Calu3 (cell line): ENCODE measurements around the gene UGT2B11. TPM values are rescaled to one million over a fixed set of nuclear protein-coding genes. Genes with fewer than 3 reads are reported as not detected.
"Not testable (repeated sequence)": the region's sequence is repeated elsewhere in the genome, so short reads cannot be mapped to it uniquely, and the experiment has no call there.

Source experiments
- BruUV-seq: library from RNA; stranded (reverse); fragments of 400-500 nt; replicated peaks from 2 replicates; lab custom pipeline; 2021; lab: Mats Ljungman, UMichigan
- CTCF ChIA-PET: fragments of 300-600 bp; sonication (Branson Sonifier 250); formaldehyde crosslinking; loops from one replicate; lab custom pipeline; 2022; ENCODE audit warnings: antibody characterized with exemption; lab: Charles Lee
- DNase-seq: peaks from one replicate; pipeline ENCODE4 v3.0.0; 2022
- H3K27ac Mint-ChIP-seq: one replicate; pipeline ENCODE4 v1.8.0; 2022; ENCODE audit warnings: mixed read lengths; ENCODE audit not compliant: unreplicated experiment
- H3K27me3 Mint-ChIP-seq: one replicate; pipeline ENCODE4 v1.8.0; 2022; ENCODE audit warnings: mixed read lengths; ENCODE audit not compliant: unreplicated experiment
- H3K36me3 Mint-ChIP-seq: one replicate; pipeline ENCODE4 v1.8.0; 2022; ENCODE audit warnings: mild to moderate bottlenecking, moderate library complexity, mixed read lengths; ENCODE audit not compliant: insufficient read depth, unreplicated experiment
- H3K4me1 Mint-ChIP-seq: one replicate; pipeline ENCODE4 v1.8.0; 2022; ENCODE audit warnings: mild to moderate bottlenecking, low read depth, mixed read lengths; ENCODE audit not compliant: unreplicated experiment
- H3K4me3 Mint-ChIP-seq: one replicate; pipeline ENCODE4 v1.8.0; 2022; ENCODE audit warnings: mild to moderate bottlenecking, low read depth, moderate library complexity, mixed read lengths; ENCODE audit not compliant: unreplicated experiment
- H3K9me3 Mint-ChIP-seq: one replicate; pipeline ENCODE4 v1.8.0; 2022; ENCODE audit warnings: low read depth, mixed read lengths; ENCODE audit not compliant: unreplicated experiment
- CTCF ChIP-seq: fragments of 200-600 bp; IDR thresholded peaks from one replicate; pipeline ENCODE4 v1.8.0; 2022; ENCODE audit warnings: antibody characterized with exemption; ENCODE audit not compliant: unreplicated experiment
- intact Hi-C: fragments of 100-400 bp; cut with micrococcal nuclease; formaldehyde crosslinking; loops from one replicate; pipeline ENCODE4 v1.10.0; 2022; ENCODE audit not compliant: unreplicated experiment
- total RNA-seq: library from RNA; stranded (reverse); gene quantifications from 2 replicates; pipeline ENCODE4 v1.2.3, GENCODE V29; 2022

The UGT2B11 gene
- total RNA-seq, 1 experiment from 2014 or later = not detected

GRCh38 chr4:69239557-69240168, 25.1 kb upstream of the UGT2B11 start:
- peaks cover 24% of the 10 kb centered on the region for H3K4me1 Mint-ChIP-seq
- CTCF ChIA-PET = interaction anchor here (1.1 kb wide), 1 partner anchor 60 kb away, joined by 4 read pairs; no protein-coding TSS in a partner anchor
- no peaks in the 10 kb centered on the region for H3K36me3 Mint-ChIP-seq
- intact Hi-C loops = no loop called here
- DNase-seq = peak; percentile 26
- BruUV-seq = no TSS peak
- no peak for TF ChIP-seq CTCF
- H3K27me3 Mint-ChIP-seq = no peaks in the 10 kb centered on the region
- H3K4me3 Mint-ChIP-seq = peak overlapping the region; percentile 43
- H3K9me3 Mint-ChIP-seq = peaks cover 4% of the 10 kb centered on the region
- peak overlapping the region; percentile 63 for H3K27ac Mint-ChIP-seq

GRCh38 chr4:69239092-69239491, 24.5 kb upstream of the UGT2B11 start:
- peak overlapping the region; percentile 63 for H3K27ac Mint-ChIP-seq
- CTCF ChIA-PET = no interaction called here
- no peaks in the 10 kb centered on the region for H3K36me3 Mint-ChIP-seq
- H3K4me1 Mint-ChIP-seq = peaks cover 24% of the 10 kb centered on the region
- no peaks in the 10 kb centered on the region for H3K27me3 Mint-ChIP-seq
- DNase-seq = no peak
- intact Hi-C loops = no loop called here
- TF ChIP-seq CTCF = no peak
- H3K9me3 Mint-ChIP-seq = peaks cover 5% of the 10 kb centered on the region
- BruUV-seq = no TSS peak
- no peak overlapping the region for H3K4me3 Mint-ChIP-seq

- Mint-ChIP-seq H3K27ac (no peak overlapping the region), H3K4me3 (no peak overlapping the region), H3K27me3 (no peaks in the 10 kb centered on the region), H3K9me3 (no peaks in the 10 kb centered on the region), H3K36me3 (no peaks in the 10 kb centered on the region), H3K4me1 (no peaks in the 10 kb centered on the region)
- intact Hi-C loops = no loop called here
- CTCF ChIA-PET = no interaction called here
- DNase-seq = no peak
- no TSS peak for BruUV-seq
- no peak for TF ChIP-seq CTCF
Observed at GRCh38 chr4:69224891-69225290, 10.3 kb upstream of the UGT2B11 start.

- H3K36me3 Mint-ChIP-seq, H3K9me3 Mint-ChIP-seq, BruUV-seq, CTCF ChIA-PET, H3K4me1 Mint-ChIP-seq, H3K27me3 Mint-ChIP-seq, H3K27ac Mint-ChIP-seq, DNase-seq, H3K4me3 Mint-ChIP-seq, intact Hi-C loops: not testable (repeated sequence)
Observed at GRCh38 chr4:69223277-69223676, 8.7 kb upstream of the UGT2B11 start.

GRCh38 chr4:69218491-69218890, 3.9 kb upstream of the UGT2B11 start:
- intact Hi-C loops, BruUV-seq, H3K27me3 Mint-ChIP-seq, DNase-seq, H3K4me1 Mint-ChIP-seq, CTCF ChIA-PET, H3K9me3 Mint-ChIP-seq, H3K36me3 Mint-ChIP-seq, H3K4me3 Mint-ChIP-seq, H3K27ac Mint-ChIP-seq: not testable (repeated sequence)
